ENCODE measurements around the gene NOTCH4. TPM values are rescaled to one million over a fixed set of nuclear protein-coding genes. Genes with fewer than 3 reads are reported as not detected.

The NOTCH4 gene
- total RNA-seq, 1 donor from 2014 or later = 0.83 TPM

DNA sequence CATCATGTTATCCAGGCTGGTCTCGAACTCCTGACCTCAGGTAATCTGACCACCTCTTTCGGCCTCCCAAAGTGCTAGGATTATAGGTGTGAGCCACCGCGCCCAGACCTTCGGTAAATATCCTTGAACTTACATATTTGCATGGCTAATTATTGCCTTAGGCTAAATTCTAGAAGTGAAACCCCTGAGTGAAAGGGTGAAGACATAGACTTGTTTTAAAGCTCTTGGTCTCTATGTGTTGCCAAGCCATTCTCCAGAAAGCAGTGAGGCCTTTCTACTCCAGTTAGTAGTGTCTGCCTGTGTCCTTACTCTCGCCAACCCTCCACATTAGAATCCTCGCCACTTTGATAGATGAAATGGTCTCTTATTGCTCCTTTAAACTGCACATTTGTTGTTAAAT is 2.6 kb upstream of the NOTCH4 start:
- Mint-ChIP-seq H3K36me3 (ENCODE audit: unreplicated experiment) (no peaks in the 10 kb centered on the region), H3K4me1 (ENCODE audit: unreplicated experiment) (no peaks in the 10 kb centered on the region), H3K27ac (ENCODE audit: unreplicated experiment) (no peak overlapping the region), H3K9me3 (ENCODE audit: unreplicated experiment) (no peaks in the 10 kb centered on the region), H3K27me3 (ENCODE audit: unreplicated experiment) (peaks cover 6% of the 10 kb centered on the region), H3K4me3 (ENCODE audit: unreplicated experiment) (no peak overlapping the region)
- TF ChIP-seq, protein P1, sequence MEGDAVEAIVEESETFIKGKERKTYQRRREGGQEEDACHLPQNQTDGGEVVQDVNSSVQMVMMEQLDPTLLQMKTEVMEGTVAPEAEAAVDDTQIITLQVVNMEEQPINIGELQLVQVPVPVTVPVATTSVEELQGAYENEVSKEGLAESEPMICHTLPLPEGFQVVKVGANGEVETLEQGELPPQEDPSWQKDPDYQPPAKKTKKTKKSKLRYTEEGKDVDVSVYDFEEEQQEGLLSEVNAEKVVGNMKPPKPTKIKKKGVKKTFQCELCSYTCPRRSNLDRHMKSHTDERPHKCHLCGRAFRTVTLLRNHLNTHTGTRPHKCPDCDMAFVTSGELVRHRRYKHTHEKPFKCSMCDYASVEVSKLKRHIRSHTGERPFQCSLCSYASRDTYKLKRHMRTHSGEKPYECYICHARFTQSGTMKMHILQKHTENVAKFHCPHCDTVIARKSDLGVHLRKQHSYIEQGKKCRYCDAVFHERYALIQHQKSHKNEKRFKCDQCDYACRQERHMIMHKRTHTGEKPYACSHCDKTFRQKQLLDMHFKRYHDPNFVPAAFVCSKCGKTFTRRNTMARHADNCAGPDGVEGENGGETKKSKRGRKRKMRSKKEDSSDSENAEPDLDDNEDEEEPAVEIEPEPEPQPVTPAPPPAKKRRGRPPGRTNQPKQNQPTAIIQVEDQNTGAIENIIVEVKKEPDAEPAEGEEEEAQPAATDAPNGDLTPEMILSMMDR (IDR thresholded peaks at IDR 0.05) = no peak
- no peak for DNase-seq (ENCODE audit: extremely low spot score, unreplicated experiment)

- Mint-ChIP-seq H3K27ac (ENCODE audit: unreplicated experiment) (no peak overlapping the region), H3K9me3 (ENCODE audit: unreplicated experiment) (no peaks in the 10 kb centered on the region), H3K4me1 (ENCODE audit: unreplicated experiment) (no peaks in the 10 kb centered on the region), H3K4me3 (ENCODE audit: unreplicated experiment) (no peak overlapping the region), H3K36me3 (ENCODE audit: unreplicated experiment) (no peaks in the 10 kb centered on the region), H3K27me3 (ENCODE audit: unreplicated experiment) (peaks cover 7% of the 10 kb centered on the region)
- DNase-seq (ENCODE audit: extremely low spot score, unreplicated experiment) = no peak
- TF ChIP-seq, protein P1 (IDR thresholded peaks at IDR 0.05) = no peak
These were observed 829 bp upstream of the NOTCH4 start for GRCh38 chr6:32224696-32225095.

DNA sequence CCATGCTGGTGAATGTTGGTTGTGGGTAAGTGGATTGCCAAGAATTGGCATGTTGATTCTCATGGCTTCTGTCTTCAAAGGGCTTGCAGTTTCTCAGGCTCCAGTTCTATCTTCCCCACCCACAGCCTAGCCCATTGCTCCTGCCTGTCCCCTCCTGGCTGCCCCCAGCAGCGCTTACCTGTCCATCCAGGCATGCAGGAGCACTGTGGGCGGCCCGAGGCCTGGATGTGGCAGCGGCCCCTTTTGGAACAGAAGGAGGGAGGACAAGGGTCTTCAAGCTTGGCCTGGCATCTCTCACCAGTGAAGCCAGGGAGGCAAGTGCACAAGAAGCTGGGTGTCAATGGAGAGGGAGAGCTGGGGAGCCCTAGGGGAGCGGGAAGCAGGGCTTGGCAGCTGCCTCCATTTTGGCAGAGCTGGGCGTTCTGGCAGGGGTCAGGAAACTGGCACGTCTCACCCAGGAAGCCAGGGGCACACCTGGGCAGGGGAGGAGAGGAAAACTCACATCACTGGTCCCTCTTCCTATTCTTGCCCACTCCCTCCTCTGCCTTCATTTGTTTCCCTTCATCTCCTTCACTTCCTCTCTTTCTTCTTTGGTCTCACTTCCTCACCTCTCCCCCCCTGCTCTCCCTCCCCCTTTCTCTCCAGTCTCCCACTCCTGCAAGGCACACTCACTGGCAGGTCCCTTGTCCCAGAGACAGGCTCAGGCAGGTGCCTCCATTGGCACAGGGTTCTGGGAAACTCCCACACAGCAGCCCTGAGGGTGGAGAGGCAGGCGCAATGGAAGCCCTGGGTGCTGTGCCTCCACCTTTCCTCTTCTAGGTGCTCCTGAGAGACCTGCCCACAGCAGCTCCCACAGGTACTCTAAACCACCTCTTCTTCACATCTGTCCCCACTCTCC is 1.3 kb downstream of the NOTCH4 start:
- no peaks in the 10 kb centered on the region for H3K9me3 Mint-ChIP-seq (ENCODE audit: unreplicated experiment)
- no peaks in the 10 kb centered on the region for H3K36me3 Mint-ChIP-seq (ENCODE audit: unreplicated experiment)
- H3K4me1 Mint-ChIP-seq (ENCODE audit: unreplicated experiment) = no peaks in the 10 kb centered on the region
- no peak overlapping the region for H3K4me3 Mint-ChIP-seq (ENCODE audit: unreplicated experiment)
- TF ChIP-seq, protein P1 (IDR thresholded peaks at IDR 0.05) = no peak
- H3K27ac Mint-ChIP-seq (ENCODE audit: unreplicated experiment) = no peak overlapping the region
- H3K27me3 Mint-ChIP-seq (ENCODE audit: unreplicated experiment) = peaks cover 22% of the 10 kb centered on the region
- no peak for DNase-seq (ENCODE audit: extremely low spot score, unreplicated experiment)

- peaks cover 26% of the 10 kb centered on the region for H3K27me3 Mint-ChIP-seq (ENCODE audit: unreplicated experiment)
- H3K36me3 Mint-ChIP-seq (ENCODE audit: unreplicated experiment) = no peaks in the 10 kb centered on the region
- no peaks in the 10 kb centered on the region for H3K4me1 Mint-ChIP-seq (ENCODE audit: unreplicated experiment)
- H3K9me3 Mint-ChIP-seq (ENCODE audit: unreplicated experiment) = no peaks in the 10 kb centered on the region
- TF ChIP-seq, protein P1 (IDR thresholded peaks at IDR 0.05) = no peak
- no peak overlapping the region for H3K27ac Mint-ChIP-seq (ENCODE audit: unreplicated experiment)
- no peak for DNase-seq (ENCODE audit: extremely low spot score, unreplicated experiment)
- no peak overlapping the region for H3K4me3 Mint-ChIP-seq (ENCODE audit: unreplicated experiment)
These were observed 3.8 kb downstream of the NOTCH4 start for GRCh38 chr6:32220021-32220420.

DNA sequence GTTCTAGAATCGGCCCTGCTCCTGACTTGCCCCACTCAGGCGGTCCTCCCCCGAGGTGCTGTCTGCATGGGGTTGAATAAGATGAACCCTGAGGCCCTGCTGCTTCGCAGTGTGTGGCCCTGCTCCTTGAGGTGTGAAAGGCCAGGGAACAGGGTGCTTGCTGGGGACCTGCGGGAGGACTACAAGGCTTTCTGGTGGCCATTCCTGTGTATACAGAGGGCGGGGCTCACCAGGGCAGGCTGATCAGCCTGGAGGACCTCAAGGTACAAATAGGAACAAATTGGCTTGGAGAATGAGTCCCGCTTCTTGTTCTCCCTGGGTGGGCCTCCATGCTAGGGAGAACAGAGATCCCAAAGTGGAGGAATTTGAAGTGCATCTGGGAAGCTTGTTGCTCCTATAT is 5.7 kb downstream of the NOTCH4 start:
- Mint-ChIP-seq H3K27ac (ENCODE audit: unreplicated experiment) (no peak overlapping the region), H3K4me1 (ENCODE audit: unreplicated experiment) (no peaks in the 10 kb centered on the region), H3K27me3 (ENCODE audit: unreplicated experiment) (peaks cover 28% of the 10 kb centered on the region), H3K9me3 (ENCODE audit: unreplicated experiment) (no peaks in the 10 kb centered on the region), H3K4me3 (ENCODE audit: unreplicated experiment) (no peak overlapping the region), H3K36me3 (ENCODE audit: unreplicated experiment) (no peaks in the 10 kb centered on the region)
- no peak for DNase-seq (ENCODE audit: extremely low spot score, unreplicated experiment)
- TF ChIP-seq, protein P1 (IDR thresholded peaks at IDR 0.05) = no peak
